ENCODE data around the gene BCL6. TPM values are rescaled to one million over a fixed set of nuclear protein-coding genes. Genes with fewer than 3 reads are reported as not detected.

BCL6 gene
- total RNA-seq, 4 donors from 2014 or later: 86.0 to 161 (median 111) TPM

DNA sequence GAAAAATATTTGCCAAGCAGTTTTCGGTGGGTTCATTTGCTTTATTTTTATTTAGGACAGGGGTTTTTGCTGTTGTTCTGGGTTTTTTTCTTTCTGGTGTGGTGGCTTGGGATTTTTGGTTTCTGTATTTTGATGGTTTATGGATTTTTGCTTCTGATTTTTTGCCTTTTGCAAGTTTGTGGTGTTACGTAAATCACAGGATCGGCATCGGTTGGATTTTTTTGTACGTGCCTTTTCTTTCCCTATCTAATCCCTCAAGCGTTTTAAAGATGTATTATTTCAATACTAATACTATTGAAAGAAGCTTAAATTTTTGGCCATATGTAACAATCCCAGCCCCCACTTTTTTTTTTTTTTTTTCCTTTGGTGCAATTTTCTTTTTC, 782 bp upstream of the BCL6 start:
- Histone ChIP-seq H3K9me3 (no peaks in the 10 kb centered on the region), H3K27ac (replicated peaks in 1 of 4) (peak overlapping the region; percentile 94 to 99 (median 98)), H3K4me1 (peaks cover 13 to 69% (median 50%) of the 10 kb centered on the region in 4 donors), H3K36me3 (no peaks in the 10 kb centered on the region), H3K4me3 (peak overlapping the region; percentile 69 to 81 (median 76)), H3K27me3 (no peaks in the 10 kb centered on the region)
- TF ChIP-seq POLR2AphosphoS5 (IDR thresholded peaks at IDR 0.05) (no peak), POLR2A (IDR thresholded peaks at IDR 0.05; ENCODE audit: low read depth) (no peak), EP300 (IDR thresholded peaks at IDR 0.05) (no peak)
- TF ChIP-seq, protein P1, sequence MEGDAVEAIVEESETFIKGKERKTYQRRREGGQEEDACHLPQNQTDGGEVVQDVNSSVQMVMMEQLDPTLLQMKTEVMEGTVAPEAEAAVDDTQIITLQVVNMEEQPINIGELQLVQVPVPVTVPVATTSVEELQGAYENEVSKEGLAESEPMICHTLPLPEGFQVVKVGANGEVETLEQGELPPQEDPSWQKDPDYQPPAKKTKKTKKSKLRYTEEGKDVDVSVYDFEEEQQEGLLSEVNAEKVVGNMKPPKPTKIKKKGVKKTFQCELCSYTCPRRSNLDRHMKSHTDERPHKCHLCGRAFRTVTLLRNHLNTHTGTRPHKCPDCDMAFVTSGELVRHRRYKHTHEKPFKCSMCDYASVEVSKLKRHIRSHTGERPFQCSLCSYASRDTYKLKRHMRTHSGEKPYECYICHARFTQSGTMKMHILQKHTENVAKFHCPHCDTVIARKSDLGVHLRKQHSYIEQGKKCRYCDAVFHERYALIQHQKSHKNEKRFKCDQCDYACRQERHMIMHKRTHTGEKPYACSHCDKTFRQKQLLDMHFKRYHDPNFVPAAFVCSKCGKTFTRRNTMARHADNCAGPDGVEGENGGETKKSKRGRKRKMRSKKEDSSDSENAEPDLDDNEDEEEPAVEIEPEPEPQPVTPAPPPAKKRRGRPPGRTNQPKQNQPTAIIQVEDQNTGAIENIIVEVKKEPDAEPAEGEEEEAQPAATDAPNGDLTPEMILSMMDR (IDR thresholded peaks at IDR 0.05): no peak
- WGBS: 5% methylated on average over 6 of the region's 6 CpGs
- intact Hi-C loops (cut with DNase I): loop anchor here (5.0 to 10.0 kb wide), 3 partner anchors 306 to 829 kb away; no protein-coding TSS in a partner anchor
- no peak for DNase-seq (ENCODE audit: extremely low spot score)

GRCh38 chr3:187744169-187745151, 808 bp downstream of the BCL6 start:
- Histone ChIP-seq H3K4me3 (peak overlapping the region; percentile 69 to 81 (median 76)), H3K27me3 (no peaks in the 10 kb centered on the region), H3K9me3 (no peaks in the 10 kb centered on the region), H3K36me3 (no peaks in the 10 kb centered on the region), H3K27ac (replicated peaks in 1 of 4) (peak overlapping the region; percentile 94 to 99 (median 98)), H3K4me1 (peaks cover 13 to 69% (median 47%) of the 10 kb centered on the region in 4 donors)
- under 1% methylated on average over 49 of the region's 55 CpGs for WGBS
- DNase-seq (ENCODE audit: extremely low spot score): no peak
- TF ChIP-seq EP300 (IDR thresholded peaks at IDR 0.05) (no peak), POLR2A (IDR thresholded peaks at IDR 0.05; ENCODE audit: low read depth) (peak; percentile 37), POLR2AphosphoS5 (IDR thresholded peaks at IDR 0.05) (peak in 1 of 2 donors; percentile 36)
- TF ChIP-seq, protein P1 (IDR thresholded peaks at IDR 0.05): no peak
- intact Hi-C loops (cut with DNase I): loop anchor here (2.0 to 10.0 kb wide), 4 partner anchors 308 to 830 kb away; no protein-coding TSS in a partner anchor

DNA sequence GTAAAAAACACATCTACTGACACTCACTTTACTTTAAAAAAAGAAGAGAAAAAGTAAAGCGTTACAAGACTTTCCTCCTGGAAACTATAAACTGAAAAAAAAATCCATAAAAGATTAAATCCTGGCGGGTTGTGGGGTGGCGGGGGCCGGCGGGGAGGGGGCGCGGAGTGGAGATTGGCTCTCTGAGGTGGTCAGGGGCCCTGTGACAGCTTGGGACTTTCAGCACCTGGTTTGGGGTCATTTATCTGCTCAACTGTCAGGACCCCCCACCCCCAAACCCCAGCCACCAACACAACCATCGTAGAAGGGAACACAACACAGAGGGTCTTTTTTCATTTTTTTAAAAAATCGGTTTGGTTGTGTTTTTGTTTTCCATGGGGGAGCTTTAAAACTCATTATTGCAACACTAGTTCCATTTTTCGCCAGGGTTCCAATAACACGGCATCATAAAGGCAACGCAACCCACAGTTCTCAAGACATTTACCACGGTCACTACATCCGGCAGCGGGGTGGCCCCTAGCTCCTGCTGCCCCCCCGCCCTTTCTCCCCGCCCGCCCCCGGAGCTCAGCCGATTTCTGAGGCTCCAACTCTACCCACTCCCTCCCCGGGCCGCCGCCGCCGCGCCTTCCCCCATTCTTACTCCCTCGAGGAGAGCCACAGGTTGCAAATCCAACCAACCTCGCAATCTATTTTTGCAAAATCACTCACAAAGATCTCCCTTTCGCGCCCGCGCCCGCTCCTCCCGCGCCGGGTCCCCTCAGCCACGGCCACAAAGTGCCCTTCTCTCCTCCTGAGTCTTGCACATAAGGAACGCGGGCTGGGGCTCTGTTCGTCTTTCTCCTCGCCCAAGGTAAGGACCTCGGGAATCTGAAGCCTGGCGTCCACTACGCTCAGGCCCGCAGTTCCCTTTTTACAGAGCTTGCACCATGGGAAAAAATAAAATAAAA, 1.8 kb downstream of the BCL6 start:
- H3K27ac ChIP-seq (replicated peaks in 1 of 4): peak overlapping the region; percentile 94 to 99 (median 98)
- intact Hi-C loops (cut with DNase I): loop anchor here (2.0 to 10.0 kb wide), 4 partner anchors 409 to 1205 kb away; no protein-coding TSS in a partner anchor
- peaks cover 12 to 66% (median 43%) of the 10 kb centered on the region in 4 donors for H3K4me1 ChIP-seq
- H3K27me3 ChIP-seq: no peaks in the 10 kb centered on the region
- DNase-seq (ENCODE audit: extremely low spot score): peak; percentile 95
- H3K9me3 ChIP-seq: no peaks in the 10 kb centered on the region
- TF ChIP-seq POLR2AphosphoS5 (IDR thresholded peaks at IDR 0.05) (peak in 1 of 2 donors; percentile 53), EP300 (IDR thresholded peaks at IDR 0.05) (no peak), POLR2A (IDR thresholded peaks at IDR 0.05; ENCODE audit: low read depth) (peak; percentile 31)
- TF ChIP-seq, protein P1 (IDR thresholded peaks at IDR 0.05): no peak
- H3K4me3 ChIP-seq: peak overlapping the region; percentile 69 to 81 (median 76)
- WGBS: 3% methylated on average over 45 of the region's 45 CpGs
- no peaks in the 10 kb centered on the region for H3K36me3 ChIP-seq

All from esophagus muscularis mucosa (tissue), 4 donors.